HG03469 (cell line): ENCODE results near the gene PRDX2.
"Not testable (repeated sequence)": the region's sequence is repeated elsewhere in the genome, so short reads cannot be mapped to it uniquely, and the experiment has no call there.

Experiments
- ATAC-seq: cut with Tn5 transposase; IDR thresholded peaks from one replicate; pipeline ENCODE4 v1.9.1; 2021; ENCODE audit warnings: mild to moderate bottlenecking, moderate library complexity, moderate number of reproducible peaks; ENCODE audit not compliant: unreplicated experiment

Gene PRDX2

DNA sequence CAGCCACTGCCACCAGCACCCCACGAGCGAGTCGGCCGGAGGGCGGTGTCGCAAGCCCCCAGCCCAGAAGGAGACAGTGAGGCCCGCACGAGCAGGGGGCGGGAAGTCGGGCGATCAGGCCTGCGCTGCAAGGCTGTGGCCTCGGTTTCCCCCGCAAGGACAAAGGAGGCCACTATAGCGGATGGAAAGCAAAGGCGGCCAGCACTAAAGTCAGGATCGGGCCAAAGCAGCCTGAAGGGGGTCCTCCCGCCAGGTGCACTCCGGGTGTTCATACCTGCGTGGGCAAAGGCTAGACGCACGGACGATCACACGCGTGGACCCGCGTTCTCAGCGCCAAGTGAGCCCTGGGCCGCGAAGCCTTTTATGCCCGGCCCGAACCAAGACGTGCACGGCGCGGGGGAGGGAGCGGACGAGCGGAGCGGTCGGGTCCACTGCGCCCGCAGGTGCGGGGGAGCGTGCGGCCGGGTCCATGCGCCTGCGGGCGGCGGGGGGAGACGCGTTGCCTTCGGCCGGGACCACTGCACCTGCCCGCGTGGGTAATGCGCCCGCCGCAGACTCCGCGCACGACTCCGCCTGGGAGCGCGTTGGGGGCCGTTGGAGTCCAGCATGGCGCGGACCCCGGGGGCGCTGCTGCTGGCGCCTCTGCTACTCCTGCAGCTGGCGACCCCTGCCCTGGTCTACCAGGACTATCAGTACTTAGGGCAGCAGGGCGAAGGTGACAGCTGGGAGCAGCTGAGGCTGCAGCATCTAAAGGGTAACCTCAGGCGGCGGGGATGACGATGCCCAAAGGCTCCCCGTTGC lies at the start of gene PRDX2, which contains the start of gene THSD8:
Gene PRDX2 (minus strand): TSS at position 335 of the 801 bp plus-strand sequence. CDS start 539 bp downstream, outside the sequence.
Gene THSD8 (plus strand): TSS at position 604 of the 801 bp plus-strand sequence. CDS start 3 bp downstream, at position 607.
- ATAC-seq, result no peak

- no peak for ATAC-seq
Observed at GRCh38 chr19:12847159-12848139, 45.8 kb upstream of the PRDX2 start.

GRCh38 chr19:12846613-12847012 lies 45.0 kb upstream of the PRDX2 start:
- not testable (repeated sequence) for ATAC-seq

GRCh38 chr19:12843999-12844732 lies 42.6 kb upstream of the PRDX2 start:
- ATAC-seq, result no peak

DNA sequence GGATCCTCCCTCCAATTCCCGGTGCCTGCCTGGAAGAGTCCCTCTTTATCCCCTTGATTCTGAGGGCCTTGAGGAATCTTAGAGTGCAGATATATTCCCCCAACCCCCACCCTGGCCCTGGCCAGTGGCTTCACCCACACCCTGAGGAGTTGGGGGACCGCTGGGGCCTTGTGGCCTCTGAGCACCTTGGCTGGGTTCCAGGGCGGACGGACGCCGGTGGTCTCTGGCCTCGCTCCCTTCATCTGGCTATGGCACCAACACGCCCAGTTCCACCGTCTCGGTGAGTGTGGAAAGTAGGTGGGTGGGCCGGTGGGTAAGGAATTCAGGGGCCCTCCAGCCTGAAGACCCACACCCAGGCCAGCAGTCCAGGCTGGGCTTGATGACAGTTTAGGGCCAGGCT lies 41.7 kb upstream of the PRDX2 start:
- ATAC-seq, result no peak

DNA sequence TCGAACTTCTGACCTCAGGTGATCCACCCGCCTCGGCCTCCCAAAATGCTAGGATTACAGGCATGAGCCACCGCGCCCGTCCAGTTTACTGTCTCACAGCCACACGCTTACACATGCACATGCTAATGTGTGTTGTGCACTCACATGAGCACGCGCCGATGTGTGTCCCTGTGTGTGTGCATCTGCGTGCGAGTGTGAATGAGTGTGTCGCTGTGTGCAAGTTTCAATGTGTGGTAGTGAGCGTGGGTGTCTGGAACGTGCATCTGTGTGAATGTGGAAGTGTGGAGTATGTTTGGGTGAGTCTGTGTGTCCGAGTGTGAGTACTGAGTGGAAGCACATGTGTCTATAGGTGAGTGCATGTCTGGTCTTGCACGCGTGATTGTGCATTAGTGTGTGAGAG lies 40.9 kb upstream of the PRDX2 start:
- no peak for ATAC-seq

- no peak for ATAC-seq
Observed at GRCh38 chr19:12841094-12841493, 39.5 kb upstream of the PRDX2 start.

DNA sequence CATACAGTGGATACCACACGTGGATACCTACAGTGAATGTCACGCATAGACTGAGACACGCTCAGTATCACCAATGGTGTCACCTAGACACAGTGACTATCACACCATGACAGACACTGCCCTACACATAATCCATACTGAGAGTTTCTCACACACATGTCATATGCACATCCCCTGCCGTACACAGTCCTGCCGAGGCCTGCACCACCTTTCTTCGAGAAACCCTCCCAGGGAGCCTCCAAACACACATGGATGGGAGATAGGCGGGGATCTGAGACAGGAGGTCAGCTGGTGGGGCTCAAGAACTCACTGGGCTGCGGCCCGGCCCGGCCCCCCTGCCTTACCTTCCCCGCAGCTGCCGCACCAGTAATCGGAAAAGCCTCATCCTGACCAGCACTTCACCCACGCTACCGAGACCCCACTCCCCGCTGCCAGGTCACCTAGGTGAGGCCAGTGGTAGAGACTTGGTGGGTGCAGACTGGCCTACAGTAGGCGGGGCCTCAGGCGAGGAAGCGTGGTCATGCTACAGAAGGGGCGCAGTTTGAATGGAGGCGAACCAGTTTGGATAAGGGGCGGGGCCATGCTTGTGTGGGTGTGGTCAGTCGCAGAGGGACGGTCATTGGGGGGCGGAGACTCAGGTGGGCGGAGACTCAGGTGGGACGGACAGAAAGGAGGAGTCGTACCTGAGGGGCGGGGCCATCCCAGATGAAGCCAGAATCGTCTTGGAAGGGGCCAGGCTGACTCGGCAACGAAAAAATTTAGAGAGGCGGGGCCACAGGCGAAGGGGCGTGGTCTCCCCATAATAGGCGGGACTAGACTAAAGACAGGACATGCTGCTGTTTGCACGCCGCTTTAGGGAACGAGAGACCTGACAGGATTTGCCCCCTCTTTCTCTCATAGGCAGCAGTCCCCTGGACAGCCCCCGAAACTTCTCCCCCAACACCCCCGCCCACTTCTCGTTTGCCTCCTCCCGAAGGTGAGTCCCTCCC lies 38.8 kb upstream of the PRDX2 start:
- ATAC-seq, result no peak

DNA sequence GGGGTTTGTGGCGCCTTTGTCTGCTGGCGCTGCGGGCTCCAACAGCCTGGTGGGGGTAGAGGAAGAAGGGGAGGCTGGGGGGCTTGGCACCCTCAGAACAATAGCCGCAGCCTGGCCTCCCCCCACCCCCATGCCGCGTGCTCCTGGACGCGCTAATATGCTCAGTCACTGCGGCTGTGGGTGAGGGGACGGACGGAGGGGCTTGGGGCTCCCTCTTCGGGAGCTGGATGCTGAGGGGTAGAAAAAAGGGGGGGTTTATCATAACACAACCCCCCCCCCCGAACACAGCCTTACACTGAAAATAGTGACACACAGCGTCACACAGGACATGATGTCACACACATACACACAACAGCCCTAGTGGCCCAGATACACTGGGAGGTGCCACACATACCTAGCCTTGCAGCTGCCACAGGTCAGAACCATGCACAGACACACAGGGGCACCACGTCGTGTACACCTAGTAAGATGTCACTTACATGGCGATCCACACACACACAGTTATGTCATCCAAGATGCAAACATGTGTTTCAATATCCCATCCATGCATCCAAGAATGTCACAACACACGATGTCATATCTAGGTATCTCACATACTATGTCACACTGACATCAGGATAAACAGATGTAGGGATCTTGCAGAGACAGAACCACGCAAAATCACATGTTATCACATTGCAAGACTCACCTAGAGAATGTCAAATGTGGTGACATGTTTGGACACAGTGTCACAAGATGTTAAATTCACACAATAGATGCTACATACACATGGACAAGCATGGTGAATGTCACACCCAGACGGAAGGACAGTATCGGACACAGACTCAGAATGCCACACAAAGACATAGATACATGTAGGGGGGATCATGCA lies 37.5 kb upstream of the PRDX2 start:
- ATAC-seq, result no peak

DNA sequence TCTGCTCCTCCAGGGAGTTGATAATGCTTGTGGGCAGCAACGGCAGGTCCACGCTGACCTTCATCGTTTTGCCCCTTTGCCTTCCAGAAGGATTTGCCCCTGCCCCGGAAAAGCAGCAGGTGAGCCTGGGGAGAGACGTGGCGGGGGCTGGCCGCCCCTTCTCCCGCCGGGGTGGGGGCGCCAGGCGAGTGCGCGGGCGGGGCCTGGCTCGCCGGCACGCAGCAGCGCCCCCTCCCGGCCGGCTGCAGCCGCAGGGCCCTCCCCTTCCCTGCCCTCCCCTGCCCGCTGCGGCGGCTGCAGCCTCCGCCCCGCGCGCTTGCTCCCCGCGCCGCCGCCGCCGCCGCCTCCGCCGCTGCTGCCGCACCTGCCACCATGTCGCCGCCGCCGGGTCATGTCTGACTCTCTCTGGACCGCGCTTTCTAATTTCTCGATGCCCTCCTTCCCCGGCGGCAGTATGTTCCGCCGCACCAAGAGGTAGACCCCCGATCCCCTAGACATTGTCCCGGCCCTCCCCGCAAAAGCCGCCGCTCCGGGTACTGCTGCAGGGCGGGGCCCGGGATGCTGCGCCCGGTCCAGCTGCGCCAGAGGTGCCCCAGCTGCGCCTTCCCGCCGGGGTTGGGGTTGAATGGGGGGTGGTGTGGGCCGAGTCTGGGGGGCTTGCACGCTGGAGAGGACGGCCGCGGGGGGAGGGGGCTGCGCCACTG lies 36.7 kb upstream of the PRDX2 start, which contains the start of gene MAST1:
Gene MAST1 (plus strand): TSS at position 334 of the 704 bp plus-strand sequence. CDS start 58 bp downstream, at position 392.
- no peak for ATAC-seq

- ATAC-seq, result no peak
Observed at GRCh38 chr19:12837225-12837624, 35.6 kb upstream of the PRDX2 start.

DNA sequence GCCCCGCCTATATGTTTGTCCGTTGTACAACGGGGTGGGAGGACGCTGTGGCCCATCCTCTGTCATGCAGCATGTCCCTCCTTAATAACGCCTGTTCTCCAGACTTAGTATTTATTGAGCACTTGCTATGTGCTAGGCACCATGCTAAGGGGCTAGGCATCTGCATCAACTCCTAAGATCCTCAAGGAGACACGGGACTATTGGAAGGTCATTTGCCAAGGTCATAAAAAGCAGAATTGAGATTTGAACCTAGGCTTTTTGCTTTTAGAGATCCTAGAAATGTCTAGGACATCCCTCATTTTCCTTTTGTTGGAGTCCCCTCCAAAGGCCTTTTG lies 34.9 kb upstream of the PRDX2 start:
- no peak for ATAC-seq

GRCh38 chr19:12834976-12835757 lies 33.6 kb upstream of the PRDX2 start:
- no peak for ATAC-seq

DNA sequence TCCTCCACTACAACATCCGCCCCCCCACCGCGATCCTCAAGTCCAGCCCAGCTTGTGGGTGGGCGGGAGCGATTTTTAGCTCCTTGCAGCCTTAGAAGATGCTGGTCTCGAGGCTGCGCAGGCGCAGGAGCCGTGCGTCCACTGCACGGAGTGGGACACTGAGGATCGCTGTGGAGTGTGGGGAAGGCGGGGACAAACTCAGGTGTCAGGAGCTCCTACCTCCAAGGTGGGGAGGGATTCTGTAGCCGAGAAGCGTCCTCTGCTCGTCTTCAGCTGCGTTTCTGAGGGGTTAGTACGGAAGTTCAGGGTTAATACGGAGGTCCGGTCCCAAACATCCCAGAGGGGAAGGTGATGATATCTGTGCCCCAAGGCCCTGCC lies 33.0 kb upstream of the PRDX2 start, which contains the start of gene RTBDN:
Gene RTBDN (minus strand): TSS at position 14 of the 378 bp plus-strand sequence. CDS start 4,600 bp downstream, outside the sequence.
- ATAC-seq, result no peak

- no peak for ATAC-seq
Observed at GRCh38 chr19:12833738-12834565, 32.4 kb upstream of the PRDX2 start.

GRCh38 chr19:12833418-12833737 lies 31.8 kb upstream of the PRDX2 start:
- no peak for ATAC-seq
